ENCODE results near the gene PDGFB. TPM values are rescaled to one million over a fixed set of nuclear protein-coding genes. Genes with fewer than 3 reads are reported as not detected.

The PDGFB gene
- total and polyA plus RNA-seq, 2 of the 4 experiments (the other 2 are of a cell fraction): 0.07 TPM; not detected in 1

DNA sequence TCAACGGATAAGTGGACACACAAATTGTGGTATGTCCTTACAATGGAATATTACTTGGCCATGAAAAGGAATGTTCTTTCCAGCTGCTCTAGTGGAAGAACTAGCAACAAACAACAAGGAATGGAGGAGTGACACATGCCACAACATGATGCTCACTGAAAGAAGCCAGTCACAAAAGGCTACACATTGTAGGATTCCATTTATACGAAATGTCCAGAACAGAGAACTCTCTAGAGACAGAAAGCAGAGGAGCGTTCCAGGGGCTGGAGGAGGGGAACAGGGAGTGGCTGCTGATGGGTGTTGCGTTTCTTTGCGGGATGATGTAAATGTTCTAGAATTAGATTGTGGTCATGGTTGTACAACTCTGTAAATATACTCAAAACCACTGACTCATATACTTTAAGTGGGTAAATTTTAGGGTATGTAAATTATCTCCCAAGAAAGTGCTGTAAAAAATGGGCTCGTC, 32.4 kb upstream of the PDGFB start (continued):
- no peak for TF ChIP-seq POLR2A (IDR thresholded peaks at IDR 0.05; ENCODE audit: low read depth, low read length)

DNA sequence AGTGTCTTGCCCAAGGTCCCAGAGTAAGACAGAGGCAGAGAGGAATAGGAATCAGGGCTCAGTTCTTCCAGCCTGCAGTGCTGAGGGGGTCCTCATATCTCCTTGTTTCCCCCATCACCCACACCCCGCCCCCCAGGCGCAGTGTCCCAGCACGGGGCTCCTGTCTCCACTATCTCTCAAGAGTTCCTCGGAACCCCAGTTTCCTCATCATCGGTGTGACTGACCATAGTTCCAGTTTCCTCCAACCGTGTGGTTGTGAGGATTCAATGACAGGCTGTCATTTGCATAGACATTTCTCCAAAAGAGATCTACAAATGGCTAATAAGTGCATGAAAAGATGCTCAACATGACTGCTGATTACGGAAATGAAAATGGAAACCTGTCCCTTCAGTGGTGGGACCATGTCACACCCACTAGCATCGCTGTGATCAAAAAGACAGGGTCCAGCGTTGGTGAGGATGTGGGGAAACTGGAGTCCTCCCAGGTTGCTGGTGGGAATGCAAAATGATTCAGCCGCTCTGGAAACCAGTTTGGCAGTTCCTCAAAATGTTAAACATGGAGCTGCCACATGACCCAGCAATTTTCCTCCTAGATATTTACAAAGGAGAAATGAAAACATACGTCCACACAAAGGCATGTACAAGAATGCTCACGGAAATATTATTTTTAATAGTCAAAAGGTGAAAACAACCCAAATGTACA, 31.8 kb upstream of the PDGFB start:
- BruUV-seq (replicated peaks): no TSS peak

More for the DNA sequence above, 31.8 kb upstream of the PDGFB start:
- Histone ChIP-seq H3K27me3 (ENCODE audit: control insufficient read depth, insufficient read depth, low read length) (no peaks in the 10 kb centered on the region), H3K36me3 (ENCODE audit: control insufficient read depth, insufficient read depth, low read length) (no peaks in the 10 kb centered on the region), H4K5ac (ENCODE audit: low read depth, low read length) (no peak overlapping the region), H4K20me1 (ENCODE audit: insufficient read depth, low read length) (peaks cover 8% of the 10 kb centered on the region), H2BK120ac (ENCODE audit: low read depth, low read length) (peak overlapping the region; percentile 90), H4K8ac (ENCODE audit: low read depth in 2 of 2, low read length in 2 of 2) (peak overlapping the region; percentile 15 to 79; a peak in 2 of 4 replicates), H2BK5ac (ENCODE audit: low read depth, low read length, poor library complexity, severe bottlenecking) (no peak overlapping the region), H3K56ac (ENCODE audit: extremely low read depth, insufficient read depth, low read length) (peak overlapping the region; percentile 16; the same call in 1 of the 2 replicates), H3K9me1 (ENCODE audit: insufficient read depth, low read length) (peaks cover 15% of the 10 kb centered on the region; the same call in 1 of the 2 replicates), H3K18ac (ENCODE audit: low read depth, low read length) (no peak overlapping the region), H3K14ac (replicated peaks; ENCODE audit: low read depth, low read length) (0 out of 2 replicates have a peak overlapping the region, but pooled peaks have one; percentile 20), H3K79me1 (ENCODE audit: low read depth in 1 of 2, low read length in 2 of 2) (peaks cover 0 to 9% of the 10 kb centered on the region in 2 experiments; a peak in 1 of 4 replicates), H3K27ac (ENCODE audit: insufficient read depth, low read length) (no peak overlapping the region), H3K4me2 (ENCODE audit: low read depth, low read length) (no peak overlapping the region), H4K91ac (ENCODE audit: insufficient read depth, low read depth, low read length) (peak overlapping the region; percentile 23; the same call in 1 of the 2 replicates), H3K9me3 (ENCODE audit: control insufficient read depth, insufficient read depth, low read length) (0 out of 2 replicates have a peak, but pooled peaks cover 2% of the 10 kb centered on the region), H2BK20ac (ENCODE audit: low read depth, low read length) (peak overlapping the region; percentile 93), H2AFZ (replicated peaks; ENCODE audit: low read length, poor library complexity) (no peak overlapping the region), H3K4ac (ENCODE audit: low read depth, low read length) (peak overlapping the region; percentile 82), H3K23ac (ENCODE audit: low read depth, low read length) (no peak overlapping the region), H3K4me1 (ENCODE audit: control insufficient read depth, insufficient read depth, low read length) (peaks cover 10% of the 10 kb centered on the region), H2BK15ac (ENCODE audit: low read depth, low read length) (peak overlapping the region; percentile 89; the same call in 1 of the 3 replicates), H3K9ac (ENCODE audit: low read depth, low read length) (no peak overlapping the region), H2AK9ac (replicated peaks; ENCODE audit: low read depth, low read length, poor library complexity) (no peak overlapping the region), H3K4me3 (ENCODE audit: insufficient read depth, low read depth, low read length) (no peak overlapping the region), H2AK5ac (ENCODE audit: low read depth, low read length) (peak overlapping the region; percentile 81)
- CTCF ChIA-PET: no interaction called here
- ATAC-seq (ENCODE audit: low read depth): no peak
- no peak for DNase-seq
- in situ Hi-C loops (cut with MboI; ENCODE audit: low sequenced_read_pairs) (no loop called here), intact Hi-C loops (cut with micrococcal nuclease) (no loop called here), dilution Hi-C loops (cut with HindIII; ENCODE audit: low sequenced_read_pairs, unreplicated experiment) (no loop called here)
- no peak for TF ChIP-seq POLR2A (IDR thresholded peaks at IDR 0.05; ENCODE audit: low read depth, low read length)
- no peak for TF ChIP-seq RCOR1 (IDR thresholded peaks at IDR 0.05; ENCODE audit: insufficient replicate concordance, low read length)
- no peak for TF ChIP-seq NFE2L2 (IDR thresholded peaks at IDR 0.05; ENCODE audit: low read depth, low read length)
- TF ChIP-seq FOS (IDR thresholded peaks at IDR 0.05; ENCODE audit: low read depth, low read length): no peak
- TF ChIP-seq SMC3 (IDR thresholded peaks at IDR 0.05; ENCODE audit: low read depth, low read length): no peak
- TF ChIP-seq, protein P1, sequence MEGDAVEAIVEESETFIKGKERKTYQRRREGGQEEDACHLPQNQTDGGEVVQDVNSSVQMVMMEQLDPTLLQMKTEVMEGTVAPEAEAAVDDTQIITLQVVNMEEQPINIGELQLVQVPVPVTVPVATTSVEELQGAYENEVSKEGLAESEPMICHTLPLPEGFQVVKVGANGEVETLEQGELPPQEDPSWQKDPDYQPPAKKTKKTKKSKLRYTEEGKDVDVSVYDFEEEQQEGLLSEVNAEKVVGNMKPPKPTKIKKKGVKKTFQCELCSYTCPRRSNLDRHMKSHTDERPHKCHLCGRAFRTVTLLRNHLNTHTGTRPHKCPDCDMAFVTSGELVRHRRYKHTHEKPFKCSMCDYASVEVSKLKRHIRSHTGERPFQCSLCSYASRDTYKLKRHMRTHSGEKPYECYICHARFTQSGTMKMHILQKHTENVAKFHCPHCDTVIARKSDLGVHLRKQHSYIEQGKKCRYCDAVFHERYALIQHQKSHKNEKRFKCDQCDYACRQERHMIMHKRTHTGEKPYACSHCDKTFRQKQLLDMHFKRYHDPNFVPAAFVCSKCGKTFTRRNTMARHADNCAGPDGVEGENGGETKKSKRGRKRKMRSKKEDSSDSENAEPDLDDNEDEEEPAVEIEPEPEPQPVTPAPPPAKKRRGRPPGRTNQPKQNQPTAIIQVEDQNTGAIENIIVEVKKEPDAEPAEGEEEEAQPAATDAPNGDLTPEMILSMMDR (conservative IDR thresholded peaks at IDR 0.05; ENCODE audit: low read depth, low read length): no peak
- TF ChIP-seq RAD21 (IDR thresholded peaks at IDR 0.05; ENCODE audit: low read length): no peak
- TF ChIP-seq MAZ (IDR thresholded peaks at IDR 0.05; ENCODE audit: borderline replicate concordance, low read depth, low read length): no peak
- no peak for TF ChIP-seq MAFK (IDR thresholded peaks at IDR 0.05; ENCODE audit: low read depth, low read length)
- no peak for TF ChIP-seq CEBPB (IDR thresholded peaks at IDR 0.05; ENCODE audit: low read depth, low read length)
- TF ChIP-seq MXI1 (IDR thresholded peaks at IDR 0.05; ENCODE audit: borderline replicate concordance, low read depth, low read length): no peak
- POLR2A ChIA-PET (ENCODE audit: unreplicated experiment): no interaction called here
- 100% methylated on average over 2 of the region's 12 CpGs; no CpG with 5 or more reads in 1 of the 2 experiments for WGBS, 2 experiments (ENCODE audit: extremely low coverage in 2 of 2, insufficient read length in 1 of 2)

Measured in IMR-90 (cell line).